HCT116 (cell line): ENCODE results near the gene LEPR. TPM values are rescaled to one million over a fixed set of nuclear protein-coding genes. Genes with fewer than 3 reads are reported as not detected.

ENCODE experiments used
- ATAC-seq: fragments of 200-7000 bp; cut with Tn5 transposase; 2 replicates; pipeline ENCODE4 v1.9.1; 2020; ENCODE audit warnings: mild to moderate bottlenecking, moderate library complexity
- BruUV-seq: library from RNA; stranded (reverse); fragments of 400-500 nt; replicated peaks from 2 replicates; lab custom pipeline; 2021; lab: Mats Ljungman, UMichigan
- CTCF ChIA-PET: fragments of 300-600 bp; sonication (Branson Sonifier 250); formaldehyde crosslinking; loops from one replicate; lab custom pipeline; 2021; ENCODE audit warnings: antibody characterized with exemption; lab: Charles Lee
- POLR2A ChIA-PET: fragments of 300-600, 350-600 bp; sonication (Branson Sonifier 250); formaldehyde crosslinking; loops from one replicate; lab custom pipeline; 2021; ENCODE audit warnings: antibody characterized with exemption; lab: Charles Lee
- RAD21 ChIA-PET, 2 experiments: fragments of 300-600 bp; sonication (Branson Sonifier 250); formaldehyde crosslinking; loops; one replicate each; lab custom pipeline; 2023; ENCODE audit warnings: low total read pairs in 2 of 2; ENCODE audit not compliant: uncharacterized antibody in 2 of 2, unreplicated experiment in 2 of 2, low non-redundant PET in 1 of 2; lab: Charles Lee
- DNase-seq: peaks from one replicate; pipeline ENCODE4 v3.0.0-alpha.2; 2010; ENCODE audit warnings: low read depth, low spot score
- H2AFZ ChIP-seq: fragments of 200-600 bp; shearing (Covaris generic), sonication (generic); 2 replicates; pipeline ENCODE4 v1.6.1; 2017; ENCODE audit warnings: low read depth, mixed run types, mixed read lengths, antibody characterized with exemption, low read length; ENCODE audit not compliant: poor library complexity, severe bottlenecking
- H3K27ac ChIP-seq: 2 replicates; pipeline ENCODE4 v1.5.1; 2012; ENCODE audit warnings: low read depth, low read length
- H3K27me3 ChIP-seq: fragments of 200-600 bp; sonication (generic); 2 replicates; pipeline ENCODE4 v1.6.1; 2016; ENCODE audit warnings: mixed run types, low read length, mixed read lengths; ENCODE audit not compliant: insufficient read depth
- H3K36me3 ChIP-seq, 2 experiments: fragments of 200-500 bp in 1 of 2; fragments of 200-600 bp in 1 of 2; sonication (Bioruptor generic) in 1 of 2; sonication (generic) in 1 of 2; 2 replicates each; pipeline versions ENCODE4 v1.5.1 to v1.6.1; 2014 to 2016; ENCODE audit warnings: low read length in 2 of 2, inconsistent platforms in 1 of 2, mixed read lengths in 1 of 2, mixed run types in 1 of 2; ENCODE audit not compliant: insufficient read depth in 2 of 2, control insufficient read depth in 1 of 2
- H3K4me1 ChIP-seq, 2 experiments: fragments of 200-600 bp in 1 of 2; sonication (generic) in 1 of 2; 2 replicates each; pipeline versions ENCODE4 v1.5.1 to v1.6.1; 2012 to 2017; ENCODE audit warnings: low read length in 2 of 2, inconsistent platforms in 1 of 2, mild to moderate bottlenecking in 1 of 2, mixed read lengths in 1 of 2, mixed run types in 1 of 2, moderate library complexity in 1 of 2; ENCODE audit not compliant: insufficient read depth in 2 of 2, control insufficient read depth in 1 of 2
- H3K4me2 ChIP-seq: fragments of 200-600 bp; sonication (generic); 2 replicates; pipeline ENCODE4 v1.6.1; 2017; ENCODE audit warnings: mixed run types, low read length, mixed read lengths
- H3K4me3 ChIP-seq, 2 experiments: fragments of 200-600 bp in 1 of 2; sonication (generic) in 1 of 2; replicated peaks in 1 of 2; 2 replicates each; pipeline ENCODE4 v1.5.1; 2011 to 2016; ENCODE audit warnings: low read length in 2 of 2, control low read depth in 1 of 2, low read depth in 1 of 2, mild to moderate bottlenecking in 1 of 2, mixed read lengths in 1 of 2, mixed run types in 1 of 2
- H3K79me2 ChIP-seq: fragments of 200-600 bp; sonication (generic); 2 replicates; pipeline ENCODE4 v1.6.1; 2017; ENCODE audit warnings: mild to moderate bottlenecking, mixed run types, low read length, moderate library complexity, mixed read lengths; ENCODE audit not compliant: insufficient read depth
- H3K9ac ChIP-seq: fragments of 200-600 bp; sonication (generic); 2 replicates; pipeline ENCODE4 v1.6.1; 2016; ENCODE audit warnings: low read length, mixed read lengths
- H3K9me2 ChIP-seq: fragments of 200-600 bp; sonication (generic), shearing (Covaris generic); 2 replicates; pipeline ENCODE4 v1.6.1; 2017; ENCODE audit warnings: mixed run types, mild to moderate bottlenecking, moderate library complexity; ENCODE audit not compliant: insufficient read depth
- H3K9me3 ChIP-seq, 2 experiments: fragments of 200-500 bp in 1 of 2; fragments of 200-600 bp in 1 of 2; sonication (Bioruptor generic) in 1 of 2; sonication (generic) in 1 of 2; 2 replicates each; pipeline ENCODE4 v1.6.1; 2014 to 2017; ENCODE audit warnings: low read length in 2 of 2, mixed read lengths in 2 of 2, inconsistent platforms in 1 of 2, low read depth in 1 of 2, mild to moderate bottlenecking in 1 of 2, mixed run types in 1 of 2, moderate library complexity in 1 of 2; ENCODE audit not compliant: control insufficient read depth in 1 of 2, insufficient read depth in 1 of 2
- H4K20me1 ChIP-seq: fragments of 200-600 bp; sonication (generic), shearing (Covaris generic); 2 replicates; pipeline ENCODE4 v1.6.1; 2017; ENCODE audit warnings: mixed run types, mild to moderate bottlenecking, moderate library complexity; ENCODE audit not compliant: insufficient read depth
- ATF3 ChIP-seq: IDR thresholded peaks from 2 replicates; pipeline ENCODE4 v1.6.1; 2012
- CBX3 ChIP-seq: IDR thresholded peaks from 2 replicates; pipeline ENCODE4 v1.6.1; 2012; ENCODE audit warnings: low read depth
- CTCF ChIP-seq, 3 experiments: fragments of 200-600 bp in 1 of 3; sonication (generic) in 1 of 3; IDR thresholded peaks in 2 of 3; conservative IDR thresholded peaks in 1 of 3; 2 replicates each; pipeline ENCODE4 v1.5.1; 2012 to 2017; ENCODE audit warnings: low read depth in 2 of 3, low read length in 2 of 3, antibody characterized with exemption in 1 of 3, borderline replicate concordance in 1 of 3, control low read depth in 1 of 3, mild to moderate bottlenecking in 1 of 3, mixed read lengths in 1 of 3, mixed run types in 1 of 3, moderate library complexity in 1 of 3; ENCODE audit not compliant: insufficient read depth in 1 of 3
- EZH2 ChIP-seq: fragments of 200-600 bp; sonication (generic); IDR thresholded peaks from 2 replicates; pipeline ENCODE4 v1.6.1; 2017; ENCODE audit warnings: antibody characterized with exemption, mixed run types
- EZH2phosphoT487 ChIP-seq: fragments of 200-600 bp; IDR thresholded peaks from 2 replicates; pipeline ENCODE4 v1.6.1; 2018; ENCODE audit warnings: antibody characterized with exemption, borderline replicate concordance
- FOSL1 ChIP-seq: IDR thresholded peaks from 2 replicates; pipeline ENCODE4 v1.6.1; 2012; ENCODE audit warnings: low read depth
- POLR2AphosphoS5 ChIP-seq: IDR thresholded peaks from 2 replicates; pipeline ENCODE4 v1.6.1; 2011; ENCODE audit warnings: mild to moderate bottlenecking, low read depth, low read length, moderate library complexity
- RAD21 ChIP-seq: IDR thresholded peaks from 2 replicates; pipeline ENCODE4 v1.6.1; 2012; ENCODE audit warnings: low read depth, mild to moderate bottlenecking
- REST ChIP-seq: IDR thresholded peaks from 2 replicates; pipeline ENCODE4 v1.6.1; 2012; ENCODE audit warnings: low read depth
- SIN3A ChIP-seq: IDR thresholded peaks from 2 replicates; pipeline ENCODE4 v1.6.1; 2012; ENCODE audit warnings: low read depth
- SP1 ChIP-seq: IDR thresholded peaks from 2 replicates; pipeline ENCODE4 v1.6.1; 2012; ENCODE audit warnings: low read depth
- TCF7L2 ChIP-seq: IDR thresholded peaks from 2 replicates; pipeline ENCODE4 v1.7.0; 2011; ENCODE audit warnings: borderline replicate concordance, inconsistent platforms; ENCODE audit not compliant: insufficient read depth, insufficient read length; ENCODE audit errors: extremely low read depth
- ZFX ChIP-seq: fragments of 450-650 bp; IDR thresholded peaks from 2 replicates; pipeline ENCODE4 v1.6.1; 2017
- ZNF274 ChIP-seq: fragments of 200-500 bp; sonication (Bioruptor generic); IDR thresholded peaks from 2 replicates; pipeline ENCODE4 v1.6.1; 2014; ENCODE audit warnings: mild to moderate bottlenecking, low read depth, low read length, inconsistent platforms
- intact Hi-C: fragments of 100-400 bp; cut with micrococcal nuclease; formaldehyde crosslinking; loops from 2 replicates; pipeline ENCODE4 v1.10.0; 2022
- total RNA-seq: library from RNA; stranded (reverse); gene quantifications from one replicate; pipeline ENCODE4 v1.2.1, GENCODE V29; 2021; ENCODE audit not compliant: unreplicated experiment

Gene LEPR
- total RNA-seq, 1 experiment from 2014 or later = 6.0 TPM

GRCh38 chr1:65422241-65423203 is 2.1 kb downstream of the LEPR start:
- Histone ChIP-seq H2AFZ (no peak overlapping the region), H4K20me1 (no peaks in the 10 kb centered on the region), H3K4me1 (peaks cover 32 to 64% of the 10 kb centered on the region in 2 experiments), H3K9me3 (no peaks in the 10 kb centered on the region), H3K4me2 (peak overlapping the region; percentile 87), H3K27ac (no peak overlapping the region)
- CTCF ChIA-PET = no interaction called here
- intact Hi-C loops = loop anchor here (10.0 kb wide), 3 partner anchors 188 to 822 kb away; no protein-coding TSS in a partner anchor
- TF ChIP-seq ZNF274 (no peak), TCF7L2 (no peak), REST (no peak), CBX3 (no peak), EZH2 (no peak), CTCF (IDR thresholded peaks at IDR 0.05 in 2 of 3, conservative IDR thresholded peaks at IDR 0.05 in 1 of 3; ENCODE audit: borderline replicate concordance in 1 of 3, insufficient read depth in 1 of 3, low read depth in 2 of 3, low read length in 2 of 3) (no peak), POLR2AphosphoS5 (no peak), SP1 (no peak), RAD21 (no peak), ATF3 (no peak), FOSL1 (no peak), SIN3A (no peak), EZH2phosphoT487 (no peak), ZFX (no peak)
- TF ChIP-seq, all 23 proteins: peak for 0
- H3K9me2 ChIP-seq = no peaks in the 10 kb centered on the region
- peaks cover 44% of the 10 kb centered on the region for H3K79me2 ChIP-seq
- peaks cover 0 to 3% of the 10 kb centered on the region in 2 experiments; a peak in 1 of 4 replicates for H3K36me3 ChIP-seq
- ATAC-seq (no peak), DNase-seq (no peak)
- no peak overlapping the region for H3K9ac ChIP-seq
- BruUV-seq = no TSS peak
- ChIA-PET POLR2A (no interaction called here), RAD21 (no interaction called here)
- H3K27me3 ChIP-seq = no peaks in the 10 kb centered on the region
- H3K4me3 ChIP-seq = peak overlapping the region in 1 of 2 experiments; percentile 84; a peak in 2 of 4 replicates
